ENCODE results near the gene CD63. TPM values are rescaled to one million over a fixed set of nuclear protein-coding genes. Genes with fewer than 3 reads are reported as not detected.

CD63 gene
- total and polyA plus RNA-seq, 2 of the 4 experiments (the other 2 are of a cell fraction): 995 to 1,398 TPM

- Histone ChIP-seq H3K23ac (ENCODE audit: low read depth, low read length) (no peak overlapping the region), H3K9me3 (ENCODE audit: control insufficient read depth, insufficient read depth, low read length) (no peaks in the 10 kb centered on the region), H2AK5ac (ENCODE audit: low read depth, low read length) (no peak overlapping the region), H3K4me3 (ENCODE audit: insufficient read depth, low read depth, low read length) (no peak overlapping the region), H2BK20ac (ENCODE audit: low read depth, low read length) (no peak overlapping the region), H2AFZ (replicated peaks; ENCODE audit: low read length, poor library complexity) (no peak overlapping the region), H4K5ac (ENCODE audit: low read depth, low read length) (no peak overlapping the region), H3K4ac (ENCODE audit: low read depth, low read length) (no peak overlapping the region), H4K20me1 (ENCODE audit: insufficient read depth, low read length) (no peaks in the 10 kb centered on the region), H3K9ac (ENCODE audit: low read depth, low read length) (no peak overlapping the region), H2BK5ac (ENCODE audit: low read depth, low read length, poor library complexity, severe bottlenecking) (no peak overlapping the region), H3K9me1 (ENCODE audit: insufficient read depth, low read length) (no peaks in the 10 kb centered on the region), H3K79me1 (ENCODE audit: low read depth in 1 of 2, low read length in 2 of 2) (no peaks in the 10 kb centered on the region), H3K18ac (ENCODE audit: low read depth, low read length) (no peak overlapping the region), H3K14ac (replicated peaks; ENCODE audit: low read depth, low read length) (no peak overlapping the region), H3K27ac (ENCODE audit: insufficient read depth, low read length) (no peak overlapping the region), H2AK9ac (replicated peaks; ENCODE audit: low read depth, low read length, poor library complexity) (no peak overlapping the region), H3K36me3 (ENCODE audit: control insufficient read depth, insufficient read depth, low read length) (no peaks in the 10 kb centered on the region), H3K4me1 (ENCODE audit: control insufficient read depth, insufficient read depth, low read length) (no peaks in the 10 kb centered on the region), H4K91ac (ENCODE audit: insufficient read depth, low read depth, low read length) (no peak overlapping the region), H2BK120ac (ENCODE audit: low read depth, low read length) (no peak overlapping the region), H2BK15ac (ENCODE audit: low read depth, low read length) (no peak overlapping the region), H3K27me3 (ENCODE audit: control insufficient read depth, insufficient read depth, low read length) (peaks cover 22% of the 10 kb centered on the region), H3K4me2 (ENCODE audit: low read depth, low read length) (no peak overlapping the region), H4K8ac (ENCODE audit: low read depth in 2 of 2, low read length in 2 of 2) (no peak overlapping the region), H3K56ac (ENCODE audit: extremely low read depth, insufficient read depth, low read length) (no peak overlapping the region)
- in situ Hi-C loops (cut with MboI; ENCODE audit: low sequenced_read_pairs): no loop called here
- dilution Hi-C loops (cut with HindIII; ENCODE audit: low sequenced_read_pairs, unreplicated experiment): no loop called here
- no TSS peak for BruUV-seq (replicated peaks)
- DNase-seq: no peak
- WGBS, 2 experiments (ENCODE audit: extremely low coverage in 2 of 2, insufficient read length in 1 of 2): 57% methylated on average over 2 of the region's 4 CpGs; no CpG with 5 or more reads in 1 of the 2 experiments
- ChIA-PET POLR2A (ENCODE audit: unreplicated experiment) (no interaction called here), CTCF (no interaction called here)
- intact Hi-C loops (cut with micrococcal nuclease): no loop called here
- TF ChIP-seq SMC3 (IDR thresholded peaks at IDR 0.05; ENCODE audit: low read depth, low read length) (no peak), CEBPB (IDR thresholded peaks at IDR 0.05; ENCODE audit: low read depth, low read length) (no peak), FOS (IDR thresholded peaks at IDR 0.05; ENCODE audit: low read depth, low read length) (no peak), MAZ (IDR thresholded peaks at IDR 0.05; ENCODE audit: borderline replicate concordance, low read depth, low read length) (no peak), RAD21 (IDR thresholded peaks at IDR 0.05; ENCODE audit: low read length) (no peak), RCOR1 (IDR thresholded peaks at IDR 0.05; ENCODE audit: insufficient replicate concordance, low read length) (no peak), MXI1 (IDR thresholded peaks at IDR 0.05; ENCODE audit: borderline replicate concordance, low read depth, low read length) (no peak), NFE2L2 (IDR thresholded peaks at IDR 0.05; ENCODE audit: low read depth, low read length) (no peak), CHD1 (IDR thresholded peaks at IDR 0.05; ENCODE audit: low read depth, low read length) (no peak), MAFK (IDR thresholded peaks at IDR 0.05; ENCODE audit: low read depth, low read length) (no peak), BHLHE40 (IDR thresholded peaks at IDR 0.05; ENCODE audit: low read depth, low read length) (no peak), ELK1 (IDR thresholded peaks at IDR 0.05; ENCODE audit: borderline replicate concordance, low read depth, low read length) (no peak), USF2 (IDR thresholded peaks at IDR 0.05; ENCODE audit: low read depth, low read length) (no peak), POLR2A (IDR thresholded peaks at IDR 0.05; ENCODE audit: low read depth, low read length) (no peak), RFX5 (IDR thresholded peaks at IDR 0.05; ENCODE audit: low read depth, low read length) (no peak), CTCF (conservative IDR thresholded peaks at IDR 0.05; ENCODE audit: low read depth, low read length) (no peak)
- ATAC-seq (ENCODE audit: low read depth): no peak
These were observed 34.2 kb downstream of the CD63 start for GRCh38 chr12:55694651-55695050.
